Suppressor macrophage treated with lipopolysaccharide for 1 hour (primary cell): ENCODE data around the gene NECAB2.
"Not testable (repeated sequence)": the region's sequence is repeated elsewhere in the genome, so short reads cannot be mapped to it uniquely, and the experiment has no call there.

ENCODE experiments used
- DNase-seq, 3 donors: peaks; one replicate each; pipeline ENCODE4 v3.0.0-alpha.2; 2020 to 2022

The NECAB2 gene

GRCh38 chr16:83936581-83937165, 31.4 kb upstream of the NECAB2 start:
- DNase-seq, result no peak

- no peak for DNase-seq
These were observed 30.8 kb upstream of the NECAB2 start for GRCh38 chr16:83937267-83937666.

GRCh38 chr16:83937922-83938885, 29.8 kb upstream of the NECAB2 start:
- no peak for DNase-seq

DNA sequence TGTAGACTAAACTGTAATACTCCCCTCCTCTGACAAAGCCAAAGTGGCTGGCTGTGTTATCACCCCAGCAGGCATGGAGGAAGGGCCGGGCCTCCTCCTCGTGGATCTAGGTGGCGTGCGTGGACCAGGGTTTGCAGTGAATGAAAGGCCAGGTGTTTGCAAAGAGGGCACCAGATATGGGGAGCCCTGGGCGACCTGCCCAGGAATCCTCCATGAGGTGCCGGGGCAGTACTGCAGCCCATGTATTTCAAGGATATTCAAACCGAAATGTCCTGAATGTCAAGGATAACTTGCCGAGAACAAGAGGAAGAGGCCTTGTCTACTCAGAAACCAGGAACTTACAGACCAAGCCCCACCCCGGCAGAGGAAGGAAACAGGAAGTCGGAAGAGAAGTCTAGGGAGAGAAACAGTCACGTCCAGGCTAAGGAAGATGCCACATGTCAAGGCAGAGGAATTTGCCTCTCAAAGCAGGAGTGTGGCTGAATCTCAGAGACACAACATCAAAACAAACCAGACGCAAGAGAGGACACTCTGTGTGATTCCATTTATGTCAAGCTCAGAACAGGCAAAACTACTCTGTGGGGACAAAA, 28.7 kb upstream of the NECAB2 start:
- peak; percentile 60 to 69 (median 69) for DNase-seq

- DNase-seq, result no peak
These were observed 27.9 kb upstream of the NECAB2 start for GRCh38 chr16:83940119-83940518.

DNA sequence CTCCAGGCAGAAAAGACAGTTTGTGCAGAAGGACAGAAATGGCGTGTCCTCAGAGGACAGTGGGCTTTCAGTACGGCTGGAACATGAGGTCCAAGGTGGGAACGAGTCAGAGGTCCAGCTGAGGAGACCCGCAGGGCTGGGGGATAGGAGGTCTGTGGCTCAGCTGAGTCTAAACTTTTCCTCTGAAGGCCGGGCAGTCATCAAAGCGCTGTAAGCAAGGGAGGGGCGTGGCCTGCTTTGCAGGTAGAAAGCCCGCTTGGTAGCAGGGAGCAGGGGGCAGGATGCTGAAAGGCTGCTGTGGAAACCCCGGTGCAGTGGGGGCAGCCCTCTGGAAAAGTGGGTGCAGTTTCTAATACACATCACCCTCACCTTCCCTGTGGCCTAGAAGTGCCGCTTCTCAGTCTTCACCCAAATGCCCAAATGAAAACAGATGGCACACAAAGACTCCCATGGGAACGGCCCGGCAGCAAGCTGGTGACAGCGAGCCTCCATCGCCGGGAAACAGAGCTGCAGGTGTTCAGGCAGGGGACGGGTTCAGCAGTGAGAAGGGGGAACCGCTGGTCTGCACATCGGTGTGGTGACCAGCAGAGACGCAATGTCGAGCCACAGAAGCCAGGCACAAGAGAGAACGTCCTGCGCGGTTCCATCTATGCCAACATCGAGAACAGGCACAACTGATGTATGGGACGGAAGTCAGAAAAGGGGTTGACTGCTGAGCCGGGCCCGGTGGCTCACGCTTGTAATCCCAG, 27.2 kb upstream of the NECAB2 start:
- no peak for DNase-seq

DNA sequence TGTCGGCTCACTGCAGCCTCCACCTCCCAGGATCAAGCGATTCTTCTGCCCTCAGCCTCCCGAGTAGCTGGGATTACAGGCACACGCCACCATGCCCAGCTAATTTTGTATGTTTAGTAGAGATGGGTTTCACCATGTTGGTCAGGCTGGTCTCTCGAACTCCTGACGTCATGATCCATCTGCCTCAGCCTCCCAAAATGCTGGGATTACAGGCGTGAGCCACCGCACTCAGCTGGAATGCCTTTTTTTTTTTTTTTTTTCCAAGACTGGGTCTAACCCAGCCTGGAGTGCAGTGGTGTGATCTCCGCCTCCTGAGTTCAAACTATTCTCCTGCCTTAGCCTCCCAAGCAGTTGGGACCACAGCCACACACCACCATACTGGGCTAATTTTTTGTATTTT, 26.5 kb upstream of the NECAB2 start:
- DNase-seq, result not testable (repeated sequence)

DNA sequence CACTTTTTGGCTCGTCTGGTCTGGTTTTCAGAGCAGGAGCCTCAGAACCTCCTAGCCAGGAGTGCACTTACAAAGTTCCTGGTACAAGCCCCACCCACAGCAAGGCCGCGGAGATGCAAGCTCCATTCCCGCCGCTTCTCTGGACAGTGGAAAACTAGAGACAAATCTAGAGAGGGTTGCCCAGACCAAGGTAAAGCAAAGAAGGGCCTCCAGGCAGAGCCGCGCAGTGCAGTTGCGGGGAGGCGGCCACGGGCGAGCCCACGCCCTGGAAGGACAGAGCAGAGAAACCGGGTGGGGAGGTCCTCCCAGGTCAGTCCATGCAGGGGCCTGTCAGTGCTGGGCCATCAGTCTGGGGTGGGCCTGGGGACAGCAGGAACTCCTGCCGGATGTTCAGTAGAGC, 26.0 kb upstream of the NECAB2 start:
- no peak for DNase-seq

- DNase-seq, result no peak
These were observed 25.1 kb upstream of the NECAB2 start for GRCh38 chr16:83942815-83943515.

GRCh38 chr16:83943516-83944050, 24.5 kb upstream of the NECAB2 start:
- DNase-seq, result no peak

DNA sequence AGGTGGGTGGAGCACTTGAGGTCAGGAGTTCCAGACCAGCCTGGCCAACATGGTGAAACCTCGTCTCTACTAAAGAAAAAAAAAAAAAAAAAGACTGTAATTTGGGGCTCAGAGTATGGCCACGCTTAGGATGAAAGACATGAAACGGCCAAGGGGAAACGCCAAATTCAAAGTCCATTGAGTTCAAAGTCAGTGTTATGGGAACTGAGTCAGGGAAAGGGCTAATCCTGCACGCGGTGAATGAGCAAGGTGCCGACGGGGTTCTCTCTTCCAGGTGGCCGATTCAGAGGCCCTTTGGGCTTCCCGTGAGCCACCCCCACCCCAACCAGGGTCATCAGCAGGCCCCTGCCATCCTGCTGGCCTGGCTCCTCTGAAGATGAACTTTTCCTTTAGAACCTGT, 22.5 kb upstream of the NECAB2 start:
- DNase-seq, result no peak

DNA sequence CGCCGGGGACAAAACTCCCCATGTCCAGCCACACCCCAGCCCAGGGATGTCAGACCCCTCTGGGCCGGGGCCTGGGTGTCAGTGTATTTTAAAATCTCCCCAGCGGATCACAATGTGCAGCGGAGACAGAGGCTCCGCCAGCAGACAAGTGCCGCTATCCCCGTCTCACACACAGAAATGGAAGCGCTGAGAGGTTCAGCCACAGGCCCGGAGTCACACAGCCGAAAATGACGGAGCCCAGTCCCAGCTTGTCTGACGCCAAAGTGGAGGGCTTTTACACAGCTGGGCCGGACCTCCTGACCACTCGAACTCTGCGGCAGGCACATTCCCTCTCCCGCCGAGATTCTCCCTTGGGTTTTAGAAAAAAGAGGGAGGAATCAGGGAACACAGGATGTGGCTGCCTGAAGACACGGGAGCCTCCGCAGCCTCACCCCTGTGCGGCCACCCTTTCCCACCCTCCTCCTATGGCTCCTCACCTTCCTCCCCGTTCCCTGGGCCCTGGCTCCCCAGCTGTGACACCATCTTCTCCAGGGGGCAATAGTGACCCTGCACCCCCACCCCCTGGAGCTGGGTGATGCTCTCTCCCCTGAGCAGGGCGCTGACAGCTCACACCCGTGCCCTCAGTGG, 21.8 kb upstream of the NECAB2 start:
- DNase-seq, result no peak

- DNase-seq, result no peak
These were observed 21.1 kb upstream of the NECAB2 start for GRCh38 chr16:83946781-83947566.

DNA sequence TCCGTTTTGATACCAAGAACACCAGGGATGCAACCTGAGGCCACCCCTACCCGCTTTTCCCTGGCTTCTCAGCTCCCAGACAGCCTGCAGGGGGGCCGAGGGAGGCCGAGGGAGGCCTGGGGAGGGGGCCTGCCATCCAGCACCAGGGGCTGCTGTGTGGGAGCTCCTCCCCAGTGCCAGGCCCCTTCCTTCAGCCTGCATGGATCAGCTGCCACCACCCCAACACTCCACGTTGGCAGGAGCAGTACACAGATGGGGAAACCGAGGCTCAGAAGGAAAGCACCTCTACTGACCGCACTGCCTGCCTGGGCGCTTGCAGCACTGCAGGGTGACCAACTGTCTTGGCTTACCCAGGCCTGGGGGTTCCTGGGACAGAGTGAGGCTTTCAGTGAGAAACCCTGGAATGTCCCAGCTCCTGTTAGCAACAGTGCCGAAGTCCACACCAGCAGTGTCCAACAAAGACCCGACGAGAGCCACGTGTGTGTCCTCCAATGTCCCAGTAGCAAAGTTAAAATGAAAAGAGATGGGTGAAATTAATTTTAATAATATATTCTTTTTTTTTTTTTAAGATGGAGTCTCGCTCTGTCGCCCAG, 20.3 kb upstream of the NECAB2 start:
- DNase-seq, result no peak

DNA sequence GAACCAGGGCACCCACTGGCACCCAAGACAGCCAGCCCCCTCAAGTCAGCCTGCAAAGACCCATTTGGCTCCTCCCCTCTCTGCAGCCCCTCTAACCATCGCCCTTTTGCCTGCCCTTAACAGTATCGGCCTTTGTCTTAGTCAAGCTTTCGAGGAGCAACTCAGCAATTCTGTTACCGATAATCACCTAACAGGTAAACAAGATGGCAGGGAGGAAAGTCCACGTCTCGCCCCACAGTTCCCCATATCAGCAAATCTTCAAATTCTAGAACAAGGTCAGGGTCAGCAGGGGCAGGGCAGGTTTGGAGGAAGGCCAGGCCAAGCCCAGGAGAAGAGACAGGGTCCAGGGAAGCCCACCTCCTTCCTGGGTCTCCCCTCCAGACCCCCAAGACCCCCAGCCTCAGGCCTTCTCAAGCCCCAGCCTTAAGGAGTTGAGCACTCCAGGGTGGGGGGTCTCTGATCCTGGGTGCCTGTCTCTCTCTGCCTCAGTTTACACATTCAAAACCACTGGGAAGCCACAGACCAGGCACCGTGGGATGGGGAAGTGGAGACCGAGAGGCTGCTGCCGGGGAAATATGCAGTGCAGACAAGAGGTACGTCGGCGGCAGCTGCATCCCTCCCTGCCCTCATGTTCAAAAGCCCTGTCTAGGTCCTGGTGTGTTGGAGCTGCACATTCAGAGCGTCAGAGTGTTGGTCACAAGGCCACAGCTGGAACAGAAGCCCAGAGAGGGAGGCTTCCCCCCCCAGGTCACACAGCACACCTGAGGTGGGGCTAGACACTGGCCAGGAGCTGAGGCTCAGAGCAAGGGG, 18.9 kb upstream of the NECAB2 start:
- no peak for DNase-seq

DNA sequence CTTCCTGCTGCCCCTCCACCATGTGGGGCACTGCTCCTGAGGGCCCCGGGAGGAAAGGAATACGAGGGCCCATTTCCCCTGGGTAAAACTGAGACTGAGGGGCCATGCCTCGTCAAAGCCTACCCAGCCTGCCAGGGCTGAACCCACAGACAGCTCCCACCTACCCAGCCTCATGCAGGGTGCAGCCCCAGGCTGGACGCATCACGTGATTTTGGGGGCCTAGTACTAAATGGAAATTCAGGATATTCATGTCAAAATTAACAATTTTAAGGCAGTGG, 18.4 kb upstream of the NECAB2 start:
- no peak for DNase-seq

DNA sequence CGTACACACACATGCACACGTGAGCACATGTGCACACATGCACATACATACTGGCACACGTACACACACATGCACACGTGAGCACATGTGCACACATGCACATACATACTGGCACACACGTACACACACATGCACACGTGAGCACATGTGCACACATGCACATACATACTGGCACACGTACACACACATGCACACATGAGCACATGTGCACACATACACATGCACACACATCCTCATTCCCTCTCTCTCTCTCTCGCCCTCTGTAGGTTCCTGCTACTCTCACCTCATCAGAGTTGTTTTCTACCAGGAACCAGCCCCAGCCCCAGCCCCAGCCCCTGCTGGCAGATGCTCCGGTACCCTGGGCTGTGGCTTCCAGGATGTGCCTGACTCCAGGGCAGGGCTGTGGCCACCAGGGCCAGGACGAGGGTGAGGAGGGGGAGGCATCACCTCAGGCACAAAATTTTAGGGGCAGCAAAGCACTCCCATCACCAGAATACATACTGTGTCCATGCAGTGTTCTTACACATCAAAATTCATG, 17.1 kb upstream of the NECAB2 start:
- not testable (repeated sequence) for DNase-seq

- no peak for DNase-seq
These were observed 16.5 kb upstream of the NECAB2 start for GRCh38 chr16:83951544-83951943.

- DNase-seq, result peak in 1 of 3 donors; percentile 22
These were observed 15.5 kb upstream of the NECAB2 start for GRCh38 chr16:83952587-83952939.
